Loucy (cell line): ENCODE measurements around the gene VANGL1.

ENCODE experiments used
- H2AFZ ChIP-seq: fragments of 200-600 bp; sonication (generic); 2 replicates; pipeline ENCODE4 v1.6.0; 2016; ENCODE audit warnings: antibody characterized with exemption, mild to moderate bottlenecking, low read length, moderate library complexity
- H3F3A ChIP-seq: fragments of 200-600 bp; 2 replicates; pipeline ENCODE4 v1.6.0; 2016; ENCODE audit warnings: antibody characterized with exemption, low read depth, mild to moderate bottlenecking
- H3K27me3 ChIP-seq: fragments of 200-600 bp; sonication (generic); 2 replicates; pipeline ENCODE4 v1.6.1; 2014; ENCODE audit warnings: low read length, mild to moderate bottlenecking; ENCODE audit not compliant: insufficient read depth, poor library complexity, severe bottlenecking
- H3K36me3 ChIP-seq: fragments of 200-600 bp; sonication (generic); 2 replicates; pipeline ENCODE4 v1.6.1; 2016; ENCODE audit warnings: low read length; ENCODE audit not compliant: insufficient read depth
- H3K4me1 ChIP-seq: fragments of 200-600 bp; sonication (generic); 2 replicates; pipeline ENCODE4 v1.5.1; 2014; ENCODE audit warnings: low read length, mild to moderate bottlenecking; ENCODE audit not compliant: insufficient read depth, poor library complexity, severe bottlenecking
- H3K4me2 ChIP-seq: fragments of 200-600 bp; sonication (generic); 2 replicates; pipeline ENCODE4 v1.6.0; 2014; ENCODE audit warnings: antibody characterized with exemption, low read length, low read depth, mild to moderate bottlenecking; ENCODE audit not compliant: poor library complexity, severe bottlenecking
- H3K4me3 ChIP-seq: fragments of 200-600 bp; sonication (generic); 2 replicates; pipeline ENCODE4 v1.5.1; 2014; ENCODE audit warnings: low read length, mild to moderate bottlenecking, mixed read lengths; ENCODE audit not compliant: poor library complexity, severe bottlenecking
- H3K79me2 ChIP-seq: fragments of 200-600 bp; sonication (generic); 2 replicates; pipeline ENCODE4 v1.6.1; 2014; ENCODE audit warnings: low read length; ENCODE audit not compliant: insufficient read depth
- H3K9ac ChIP-seq: fragments of 200-600 bp; sonication (generic); 2 replicates; pipeline ENCODE4 v1.6.0; 2014; ENCODE audit warnings: mild to moderate bottlenecking, low read depth, low read length, moderate library complexity; ENCODE audit not compliant: poor library complexity, severe bottlenecking
- H3K9me2 ChIP-seq: fragments of 200-600 bp; sonication (generic); replicated peaks from 2 replicates; pipeline ENCODE4 v1.6.1; 2016; ENCODE audit warnings: low read depth, low read length, mixed read lengths
- H3K9me3 ChIP-seq: fragments of 200-600 bp; sonication (generic); 2 replicates; pipeline ENCODE4 v1.6.1; 2014; ENCODE audit warnings: mild to moderate bottlenecking, antibody characterized with exemption, low read length, low read depth; ENCODE audit not compliant: insufficient read depth
- H4K20me1 ChIP-seq: fragments of 200-600 bp; sonication (generic); 2 replicates; pipeline ENCODE4 v1.6.0; 2014; ENCODE audit warnings: antibody characterized with exemption, low read length, mild to moderate bottlenecking; ENCODE audit not compliant: insufficient read depth, poor library complexity, severe bottlenecking
- EZH2phosphoT487 ChIP-seq: fragments of 200-600 bp; IDR thresholded peaks from 2 replicates; pipeline ENCODE4 v1.6.1; 2018; ENCODE audit warnings: antibody characterized with exemption, mild to moderate bottlenecking, moderate library complexity, borderline replicate concordance
- TF ChIP-seq, protein P1 (sequence below): fragments of 200-600 bp; sonication (generic); conservative IDR thresholded peaks from 2 replicates; pipeline ENCODE4 v1.5.1; 2014; ENCODE audit warnings: mild to moderate bottlenecking, antibody characterized with exemption, low read length

Gene VANGL1

DNA sequence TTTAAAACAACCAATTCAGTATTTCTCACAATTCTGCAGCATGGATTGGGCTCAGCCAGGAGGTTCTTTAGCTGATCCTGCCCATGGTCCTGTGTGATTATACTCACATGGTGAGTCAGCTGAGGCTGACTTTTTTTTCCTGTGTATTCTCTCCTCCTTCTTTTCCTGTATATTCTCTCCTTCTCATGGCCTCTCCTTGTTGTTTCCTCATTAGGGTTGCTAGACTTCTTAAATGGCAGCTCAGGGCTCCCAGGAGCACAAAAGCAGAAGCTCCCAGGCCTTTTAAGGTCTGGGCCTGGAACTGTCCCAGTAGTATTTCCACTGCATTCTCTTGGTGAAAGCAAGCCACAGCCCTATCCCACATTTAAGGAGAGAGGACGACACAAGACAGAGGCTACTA is 26.8 kb downstream of the VANGL1 start:
- peak overlapping the region; percentile 31 for H3K4me3 ChIP-seq
- no peaks in the 10 kb centered on the region for H3F3A ChIP-seq
- peaks cover 48% of the 10 kb centered on the region for H3K36me3 ChIP-seq
- no peak for TF ChIP-seq EZH2phosphoT487
- H3K4me2 ChIP-seq: peak overlapping the region; percentile 80
- H4K20me1 ChIP-seq: no peaks in the 10 kb centered on the region
- H3K4me1 ChIP-seq: peaks cover 64% of the 10 kb centered on the region
- no peaks in the 10 kb centered on the region for H3K9me2 ChIP-seq
- H2AFZ ChIP-seq: no peak overlapping the region
- no peaks in the 10 kb centered on the region for H3K27me3 ChIP-seq
- peak overlapping the region; percentile 26 for H3K9ac ChIP-seq
- no peaks in the 10 kb centered on the region for H3K9me3 ChIP-seq
- peaks cover 86% of the 10 kb centered on the region for H3K79me2 ChIP-seq

DNA sequence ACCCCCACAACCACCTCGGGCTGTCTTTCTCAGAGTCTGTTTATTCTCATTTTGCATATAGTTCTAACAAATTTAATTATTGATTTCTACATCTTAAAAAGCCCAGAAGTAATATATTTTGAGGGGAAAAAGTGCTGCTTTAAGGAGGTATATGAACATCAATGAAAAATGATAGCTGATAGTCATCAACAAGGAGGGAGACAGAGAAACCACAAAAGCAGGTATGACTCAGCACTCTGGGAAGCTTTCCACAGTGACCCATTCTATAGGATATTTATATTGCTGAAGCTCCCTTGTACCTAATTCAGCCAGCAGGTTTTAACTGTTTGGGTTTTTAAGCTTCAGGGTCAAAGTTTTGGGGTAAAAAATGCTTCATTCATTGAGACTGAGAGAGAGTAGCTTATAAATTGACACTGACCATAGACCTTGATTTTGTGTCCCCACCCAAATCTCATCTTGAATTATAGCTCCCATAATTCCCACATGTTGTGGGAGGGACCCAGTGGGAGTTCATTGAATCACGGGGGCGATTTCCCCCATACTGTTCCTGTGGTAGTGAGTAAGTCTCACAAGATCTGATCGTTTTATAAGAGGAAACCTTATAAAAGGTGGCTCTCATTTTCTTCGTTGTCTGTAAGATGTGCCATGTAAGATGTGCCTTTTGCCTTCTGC is 27.4 kb downstream of the VANGL1 start:
- no peaks in the 10 kb centered on the region for H3K9me2 ChIP-seq
- H3F3A ChIP-seq: no peaks in the 10 kb centered on the region
- H3K36me3 ChIP-seq: peaks cover 45% of the 10 kb centered on the region
- no peaks in the 10 kb centered on the region for H4K20me1 ChIP-seq
- H3K4me1 ChIP-seq: peaks cover 67% of the 10 kb centered on the region
- peaks cover 86% of the 10 kb centered on the region for H3K79me2 ChIP-seq
- H3K4me3 ChIP-seq: peak overlapping the region; percentile 31
- TF ChIP-seq EZH2phosphoT487: no peak
- TF ChIP-seq, protein P1, sequence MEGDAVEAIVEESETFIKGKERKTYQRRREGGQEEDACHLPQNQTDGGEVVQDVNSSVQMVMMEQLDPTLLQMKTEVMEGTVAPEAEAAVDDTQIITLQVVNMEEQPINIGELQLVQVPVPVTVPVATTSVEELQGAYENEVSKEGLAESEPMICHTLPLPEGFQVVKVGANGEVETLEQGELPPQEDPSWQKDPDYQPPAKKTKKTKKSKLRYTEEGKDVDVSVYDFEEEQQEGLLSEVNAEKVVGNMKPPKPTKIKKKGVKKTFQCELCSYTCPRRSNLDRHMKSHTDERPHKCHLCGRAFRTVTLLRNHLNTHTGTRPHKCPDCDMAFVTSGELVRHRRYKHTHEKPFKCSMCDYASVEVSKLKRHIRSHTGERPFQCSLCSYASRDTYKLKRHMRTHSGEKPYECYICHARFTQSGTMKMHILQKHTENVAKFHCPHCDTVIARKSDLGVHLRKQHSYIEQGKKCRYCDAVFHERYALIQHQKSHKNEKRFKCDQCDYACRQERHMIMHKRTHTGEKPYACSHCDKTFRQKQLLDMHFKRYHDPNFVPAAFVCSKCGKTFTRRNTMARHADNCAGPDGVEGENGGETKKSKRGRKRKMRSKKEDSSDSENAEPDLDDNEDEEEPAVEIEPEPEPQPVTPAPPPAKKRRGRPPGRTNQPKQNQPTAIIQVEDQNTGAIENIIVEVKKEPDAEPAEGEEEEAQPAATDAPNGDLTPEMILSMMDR: no peak
- H3K4me2 ChIP-seq: peak overlapping the region; percentile 80
- no peak overlapping the region for H2AFZ ChIP-seq
- H3K9me3 ChIP-seq: no peaks in the 10 kb centered on the region
- peak overlapping the region; percentile 26 for H3K9ac ChIP-seq
- H3K27me3 ChIP-seq: no peaks in the 10 kb centered on the region

DNA sequence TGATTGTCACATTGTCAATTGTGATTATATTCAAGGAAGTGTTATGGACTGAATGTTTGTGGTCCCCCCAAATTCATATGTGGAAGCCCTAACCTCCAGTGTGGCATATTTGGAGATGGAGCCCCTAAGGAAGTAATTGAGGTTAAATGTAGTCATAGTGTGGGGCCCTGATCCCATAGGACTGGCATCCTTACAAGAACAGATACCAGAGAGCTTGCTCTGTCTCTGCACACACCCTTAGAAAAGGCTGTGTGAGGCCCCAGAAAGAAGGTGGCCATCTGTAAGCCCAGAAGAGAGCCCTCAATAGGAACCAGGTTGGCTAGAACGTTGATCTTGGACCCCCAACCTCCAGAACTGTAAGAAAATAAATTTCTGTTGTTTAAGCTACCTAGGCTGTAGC is 28.1 kb downstream of the VANGL1 start:
- Histone ChIP-seq H3K9ac (peak overlapping the region; percentile 82), H3K4me2 (peak overlapping the region; percentile 80), H3K4me3 (no peak overlapping the region), H3K9me2 (no peaks in the 10 kb centered on the region), H3K9me3 (no peaks in the 10 kb centered on the region), H4K20me1 (no peaks in the 10 kb centered on the region), H3F3A (no peaks in the 10 kb centered on the region), H3K27me3 (no peaks in the 10 kb centered on the region), H3K79me2 (peaks cover 88% of the 10 kb centered on the region), H2AFZ (no peak overlapping the region), H3K4me1 (peaks cover 74% of the 10 kb centered on the region), H3K36me3 (peaks cover 39% of the 10 kb centered on the region)
- TF ChIP-seq EZH2phosphoT487: no peak

DNA sequence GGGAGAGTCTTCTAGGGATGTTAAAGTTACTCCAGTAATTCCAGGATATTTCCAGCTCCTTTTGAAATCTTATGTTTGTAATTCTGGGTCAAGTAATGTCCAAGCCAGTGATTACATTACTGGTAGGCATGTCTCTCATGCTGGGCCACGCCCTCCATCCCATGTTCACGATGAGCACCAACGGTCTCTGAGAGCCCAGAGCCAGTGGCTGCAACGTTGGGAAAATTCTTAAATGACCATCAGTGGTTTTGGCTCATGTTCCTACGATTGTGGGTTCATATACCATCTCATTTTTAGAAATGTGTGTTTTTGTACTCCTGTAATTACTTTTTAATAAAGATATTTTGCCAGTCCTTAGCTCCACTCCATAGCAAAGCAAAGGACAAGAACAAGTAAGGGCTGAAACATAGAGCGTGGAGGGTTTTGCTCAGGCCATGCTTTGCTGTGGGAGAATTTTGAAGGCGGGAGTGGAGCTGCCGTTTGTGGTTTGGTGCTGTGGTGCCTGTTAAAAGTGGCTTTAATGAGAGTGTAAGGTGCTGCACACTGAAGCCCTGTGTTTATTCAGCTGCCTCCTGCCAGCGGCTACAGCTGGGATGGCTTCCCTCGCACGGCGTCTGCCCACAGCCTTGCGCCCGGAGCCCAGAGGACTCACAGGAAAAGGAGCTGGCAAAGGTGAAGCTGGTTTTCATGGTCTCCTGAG is 28.9 kb downstream of the VANGL1 start:
- Histone ChIP-seq H3K4me2 (peak overlapping the region; percentile 80), H3K4me3 (peak overlapping the region; percentile 70), H3K27me3 (no peaks in the 10 kb centered on the region), H3K9ac (peak overlapping the region; percentile 82), H3F3A (no peaks in the 10 kb centered on the region), H3K9me2 (no peaks in the 10 kb centered on the region), H2AFZ (no peak overlapping the region), H4K20me1 (no peaks in the 10 kb centered on the region), H3K79me2 (peaks cover 88% of the 10 kb centered on the region), H3K4me1 (peaks cover 77% of the 10 kb centered on the region), H3K9me3 (no peaks in the 10 kb centered on the region), H3K36me3 (peaks cover 31% of the 10 kb centered on the region; the same call in 1 of the 2 replicates)
- TF ChIP-seq, protein P1: no peak
